HG03064 (cell line): ENCODE results near the gene FBXO22.
"Not testable (repeated sequence)": the region's sequence is repeated elsewhere in the genome, so short reads cannot be mapped to it uniquely, and the experiment has no call there.

Experiments
- ATAC-seq: cut with Tn5 transposase; IDR thresholded peaks from one replicate; pipeline ENCODE4 v1.9.1; 2021; ENCODE audit warnings: low read depth; ENCODE audit not compliant: unreplicated experiment

Gene FBXO22

GRCh38 chr15:75903331-75904239 is at the start of gene FBXO22:
Gene FBXO22, plus strand, starts transcription at chr15:75903878. Its CDS starts 86 bp downstream, at chr15:75903964.
- ATAC-seq = peak; percentile 97

GRCh38 chr15:75857886-75858285 is 45.8 kb upstream of the FBXO22 start:
- no peak for ATAC-seq

- no peak for ATAC-seq
Observed at GRCh38 chr15:75861750-75862402, 41.8 kb upstream of the FBXO22 start.

- no peak for ATAC-seq
Observed at GRCh38 chr15:75862796-75863195, 40.9 kb upstream of the FBXO22 start.

GRCh38 chr15:75864213-75865059 is 39.2 kb upstream of the FBXO22 start:
- no peak for ATAC-seq

- not testable (repeated sequence) for ATAC-seq
Observed at GRCh38 chr15:75866045-75866444, 37.6 kb upstream of the FBXO22 start.

GRCh38 chr15:75866916-75867315 is 36.8 kb upstream of the FBXO22 start:
- ATAC-seq = no peak

- no peak for ATAC-seq
Observed at GRCh38 chr15:75867449-75867848, 36.2 kb upstream of the FBXO22 start.

GRCh38 chr15:75868019-75868418 is 35.7 kb upstream of the FBXO22 start:
- ATAC-seq = no peak

- no peak for ATAC-seq
Observed at GRCh38 chr15:75869446-75869845, 34.2 kb upstream of the FBXO22 start.

GRCh38 chr15:75871589-75871988 is 32.1 kb upstream of the FBXO22 start:
- not testable (repeated sequence) for ATAC-seq

- ATAC-seq = no peak
Observed at GRCh38 chr15:75872403-75872990, 31.2 kb upstream of the FBXO22 start.

- no peak for ATAC-seq
Observed at GRCh38 chr15:75884041-75884440, 19.6 kb upstream of the FBXO22 start.

GRCh38 chr15:75887178-75887577 is 16.5 kb upstream of the FBXO22 start:
- ATAC-seq = no peak

GRCh38 chr15:75891895-75892294 is 11.8 kb upstream of the FBXO22 start:
- ATAC-seq = no peak

- no peak for ATAC-seq
Observed at GRCh38 chr15:75895731-75896130, 7.9 kb upstream of the FBXO22 start.

GRCh38 chr15:75900577-75900976 is 3.1 kb upstream of the FBXO22 start:
- ATAC-seq = no peak

GRCh38 chr15:75902129-75902557 is 1.5 kb upstream of the FBXO22 start:
- no peak for ATAC-seq

GRCh38 chr15:75905231-75905630 is 1.6 kb downstream of the FBXO22 start:
- ATAC-seq = no peak

GRCh38 chr15:75910355-75910754 is 6.7 kb downstream of the FBXO22 start:
- not testable (repeated sequence) for ATAC-seq
